HCT116 (cell line): ENCODE measurements around the gene DAZAP1. TPM values are rescaled to one million over a fixed set of nuclear protein-coding genes. Genes with fewer than 3 reads are reported as not detected.

Experiments
- ATAC-seq: fragments of 200-7000 bp; cut with Tn5 transposase; 2 replicates; pipeline ENCODE4 v1.9.1; 2020; ENCODE audit warnings: mild to moderate bottlenecking, moderate library complexity
- BruUV-seq: library from RNA; stranded (reverse); fragments of 400-500 nt; replicated peaks from 2 replicates; lab custom pipeline; 2021; lab: Mats Ljungman, UMichigan
- CTCF ChIA-PET: fragments of 300-600 bp; sonication (Branson Sonifier 250); formaldehyde crosslinking; loops from one replicate; lab custom pipeline; 2021; ENCODE audit warnings: antibody characterized with exemption; lab: Charles Lee
- POLR2A ChIA-PET: fragments of 300-600, 350-600 bp; sonication (Branson Sonifier 250); formaldehyde crosslinking; loops from one replicate; lab custom pipeline; 2021; ENCODE audit warnings: antibody characterized with exemption; lab: Charles Lee
- RAD21 ChIA-PET, 2 experiments: fragments of 300-600 bp; sonication (Branson Sonifier 250); formaldehyde crosslinking; loops; one replicate each; lab custom pipeline; 2023; ENCODE audit warnings: low total read pairs in 2 of 2; ENCODE audit not compliant: uncharacterized antibody in 2 of 2, unreplicated experiment in 2 of 2, low non-redundant PET in 1 of 2; lab: Charles Lee
- DNase-seq: peaks from one replicate; pipeline ENCODE4 v3.0.0-alpha.2; 2010; ENCODE audit warnings: low read depth, low spot score
- H2AFZ ChIP-seq: fragments of 200-600 bp; shearing (Covaris generic), sonication (generic); 2 replicates; pipeline ENCODE4 v1.6.1; 2017; ENCODE audit warnings: low read depth, mixed run types, mixed read lengths, antibody characterized with exemption, low read length; ENCODE audit not compliant: poor library complexity, severe bottlenecking
- H3K27ac ChIP-seq: 2 replicates; pipeline ENCODE4 v1.5.1; 2012; ENCODE audit warnings: low read depth, low read length
- H3K27me3 ChIP-seq: fragments of 200-600 bp; sonication (generic); 2 replicates; pipeline ENCODE4 v1.6.1; 2016; ENCODE audit warnings: mixed run types, low read length, mixed read lengths; ENCODE audit not compliant: insufficient read depth
- H3K36me3 ChIP-seq, 2 experiments: fragments of 200-500 bp in 1 of 2; fragments of 200-600 bp in 1 of 2; sonication (Bioruptor generic) in 1 of 2; sonication (generic) in 1 of 2; 2 replicates each; pipeline versions ENCODE4 v1.5.1 to v1.6.1; 2014 to 2016; ENCODE audit warnings: low read length in 2 of 2, inconsistent platforms in 1 of 2, mixed read lengths in 1 of 2, mixed run types in 1 of 2; ENCODE audit not compliant: insufficient read depth in 2 of 2, control insufficient read depth in 1 of 2
- H3K4me1 ChIP-seq, 2 experiments: fragments of 200-600 bp in 1 of 2; sonication (generic) in 1 of 2; 2 replicates each; pipeline versions ENCODE4 v1.5.1 to v1.6.1; 2012 to 2017; ENCODE audit warnings: low read length in 2 of 2, inconsistent platforms in 1 of 2, mild to moderate bottlenecking in 1 of 2, mixed read lengths in 1 of 2, mixed run types in 1 of 2, moderate library complexity in 1 of 2; ENCODE audit not compliant: insufficient read depth in 2 of 2, control insufficient read depth in 1 of 2
- H3K4me2 ChIP-seq: fragments of 200-600 bp; sonication (generic); 2 replicates; pipeline ENCODE4 v1.6.1; 2017; ENCODE audit warnings: mixed run types, low read length, mixed read lengths
- H3K4me3 ChIP-seq, 2 experiments: fragments of 200-600 bp in 1 of 2; sonication (generic) in 1 of 2; replicated peaks in 1 of 2; 2 replicates each; pipeline ENCODE4 v1.5.1; 2011 to 2016; ENCODE audit warnings: low read length in 2 of 2, control low read depth in 1 of 2, low read depth in 1 of 2, mild to moderate bottlenecking in 1 of 2, mixed read lengths in 1 of 2, mixed run types in 1 of 2
- H3K79me2 ChIP-seq: fragments of 200-600 bp; sonication (generic); 2 replicates; pipeline ENCODE4 v1.6.1; 2017; ENCODE audit warnings: mild to moderate bottlenecking, mixed run types, low read length, moderate library complexity, mixed read lengths; ENCODE audit not compliant: insufficient read depth
- H3K9ac ChIP-seq: fragments of 200-600 bp; sonication (generic); 2 replicates; pipeline ENCODE4 v1.6.1; 2016; ENCODE audit warnings: low read length, mixed read lengths
- H3K9me2 ChIP-seq: fragments of 200-600 bp; sonication (generic), shearing (Covaris generic); 2 replicates; pipeline ENCODE4 v1.6.1; 2017; ENCODE audit warnings: mixed run types, mild to moderate bottlenecking, moderate library complexity; ENCODE audit not compliant: insufficient read depth
- H3K9me3 ChIP-seq, 2 experiments: fragments of 200-500 bp in 1 of 2; fragments of 200-600 bp in 1 of 2; sonication (Bioruptor generic) in 1 of 2; sonication (generic) in 1 of 2; 2 replicates each; pipeline ENCODE4 v1.6.1; 2014 to 2017; ENCODE audit warnings: low read length in 2 of 2, mixed read lengths in 2 of 2, inconsistent platforms in 1 of 2, low read depth in 1 of 2, mild to moderate bottlenecking in 1 of 2, mixed run types in 1 of 2, moderate library complexity in 1 of 2; ENCODE audit not compliant: control insufficient read depth in 1 of 2, insufficient read depth in 1 of 2
- H4K20me1 ChIP-seq: fragments of 200-600 bp; sonication (generic), shearing (Covaris generic); 2 replicates; pipeline ENCODE4 v1.6.1; 2017; ENCODE audit warnings: mixed run types, mild to moderate bottlenecking, moderate library complexity; ENCODE audit not compliant: insufficient read depth
- EGR1 ChIP-seq: IDR thresholded peaks from 2 replicates; pipeline ENCODE4 v1.6.1; 2012; ENCODE audit warnings: low read depth
- EZH2phosphoT487 ChIP-seq: fragments of 200-600 bp; IDR thresholded peaks from 2 replicates; pipeline ENCODE4 v1.6.1; 2018; ENCODE audit warnings: antibody characterized with exemption, borderline replicate concordance
- FOSL1 ChIP-seq: IDR thresholded peaks from 2 replicates; pipeline ENCODE4 v1.6.1; 2012; ENCODE audit warnings: low read depth
- REST ChIP-seq: IDR thresholded peaks from 2 replicates; pipeline ENCODE4 v1.6.1; 2012; ENCODE audit warnings: low read depth
- SIN3A ChIP-seq: IDR thresholded peaks from 2 replicates; pipeline ENCODE4 v1.6.1; 2012; ENCODE audit warnings: low read depth
- YY1 ChIP-seq: IDR thresholded peaks from 2 replicates; pipeline ENCODE4 v1.6.1; 2011; ENCODE audit warnings: low read length, low read depth, moderate library complexity, mild to moderate bottlenecking; ENCODE audit not compliant: insufficient replicate concordance; ENCODE audit errors: extremely low read depth
- ZBTB33 ChIP-seq: IDR thresholded peaks from 2 replicates; pipeline ENCODE4 v1.6.1; 2011; ENCODE audit warnings: mild to moderate bottlenecking, low read length, moderate library complexity; ENCODE audit not compliant: insufficient replicate concordance; ENCODE audit errors: extremely low read depth
- intact Hi-C: fragments of 100-400 bp; cut with micrococcal nuclease; formaldehyde crosslinking; loops from 2 replicates; pipeline ENCODE4 v1.10.0; 2022
- total RNA-seq: library from RNA; stranded (reverse); gene quantifications from one replicate; pipeline ENCODE4 v1.2.1, GENCODE V29; 2021; ENCODE audit not compliant: unreplicated experiment

Gene DAZAP1
- total RNA-seq, 1 experiment from 2014 or later = 191 TPM

- Histone ChIP-seq H3K27ac (no peak overlapping the region; the same call in 1 of the 2 replicates), H3K79me2 (peaks cover 30% of the 10 kb centered on the region), H4K20me1 (no peaks in the 10 kb centered on the region), H3K4me2 (0 out of 2 replicates have a peak overlapping the region, but pooled peaks have one; percentile 96), H2AFZ (no peak overlapping the region), H3K36me3 (peaks cover 3 to 4% of the 10 kb centered on the region in 2 experiments; a peak in 2 of 4 replicates), H3K4me3 (no peak overlapping the region), H3K9ac (no peak overlapping the region), H3K9me3 (no peaks in the 10 kb centered on the region), H3K27me3 (no peaks in the 10 kb centered on the region), H3K4me1 (peaks cover 20 to 44% of the 10 kb centered on the region in 2 experiments), H3K9me2 (no peaks in the 10 kb centered on the region)
- no TSS peak for BruUV-seq
- ChIA-PET RAD21 (interaction anchor here (0.5 to 0.7 kb wide), 2 partner anchors 15 to 63 kb away, joined by 3 read pairs; no protein-coding TSS in a partner anchor), POLR2A (interaction anchor here (1.0 to 2.4 kb wide), 5 partner anchors 17 to 339 kb away, joined by 3 to 8 read pairs (median 5); partner anchors contain the start of gene REEP6), CTCF (interaction anchor here (1.1 to 1.7 kb wide), 2 partner anchors 28 to 157 kb away, joined by 3 to 7 read pairs; no protein-coding TSS in a partner anchor)
- TF ChIP-seq ZBTB33 (no peak), EZH2phosphoT487 (no peak), REST (no peak), EGR1 (no peak), SIN3A (no peak), YY1 (no peak), FOSL1 (no peak)
- ATAC-seq = no peak
- intact Hi-C loops = no loop called here
- DNase-seq = no peak
Observed at GRCh38 chr19:1472231-1473084, 65.1 kb downstream of the DAZAP1 start.
